Measurements from ENCODE around the gene ERGIC1.

GRCh38 chr5:172911628-172911880 lies 77.5 kb downstream of the ERGIC1 start:
- TF ChIP-seq POLR2A (IDR thresholded peaks at IDR 0.05) (no peak), CTCF (IDR thresholded peaks at IDR 0.05) (no peak), POLR2AphosphoS5 (IDR thresholded peaks at IDR 0.05) (no peak)

Measured in prostate gland (tissue), 2 donors.